ENCODE results near the gene FRAT2.

- TF ChIP-seq CTCF (IDR thresholded peaks at IDR 0.05), result peak in 3 of 6 experiments; percentile 6 to 25 (median 23)
- TF ChIP-seq POLR2A (IDR thresholded peaks at IDR 0.05), result peak; percentile 91 to 93
These were observed at the start of gene FRAT2 for GRCh38 chr10:97334370-97335175.
